HepG2 (cell line): Measurements from ENCODE around the gene ZNF3. TPM values are rescaled to one million over a fixed set of nuclear protein-coding genes. Genes with fewer than 3 reads are reported as not detected.

Experiments used
- EZH2 ChIP-seq: conservative IDR thresholded peaks from 2 replicates; pipeline ENCODE4 v1.6.1; 2012; ENCODE audit warnings: mild to moderate bottlenecking, low read depth, low read length, moderate library complexity
- FOXC1 ChIP-seq: sonication (generic); formaldehyde crosslinking; IDR thresholded peaks from 2 replicates; pipeline ENCODE4 v1.8.0; 2022; ENCODE audit warnings: mild to moderate bottlenecking, missing genetic modification reagents, borderline replicate concordance
- FOXK1 ChIP-seq: sonication (generic); formaldehyde crosslinking; IDR thresholded peaks from 2 replicates; pipeline ENCODE4 v1.4.0; 2020; ENCODE audit warnings: low read depth, missing genetic modification reagents, borderline replicate concordance
- GMEB2 ChIP-seq: IDR thresholded peaks from 2 replicates; pipeline ENCODE4 v1.6.1; 2016; ENCODE audit warnings: missing biosample characterization, missing genetic modification reagents, low read depth
- HDAC1 ChIP-seq: sonication (generic); formaldehyde crosslinking; IDR thresholded peaks from 2 replicates; pipeline ENCODE4 v1.5.1; 2020; ENCODE audit warnings: mild to moderate bottlenecking, missing genetic modification reagents
- HMGA1 ChIP-seq: sonication (generic); formaldehyde crosslinking; conservative IDR thresholded peaks from 2 replicates; pipeline ENCODE4 v1.4.0; 2020; ENCODE audit warnings: missing genetic modification reagents
- IRX3 ChIP-seq: sonication (generic); formaldehyde crosslinking; IDR thresholded peaks from 2 replicates; pipeline ENCODE4 v1.8.1; 2023; ENCODE audit warnings: mild to moderate bottlenecking, low read depth, missing genetic modification reagents, borderline replicate concordance
- MXD3 ChIP-seq: IDR thresholded peaks from 2 replicates; pipeline ENCODE4 v1.6.1; 2016; ENCODE audit warnings: mild to moderate bottlenecking, missing biosample characterization, missing genetic modification reagents
- MXI1 ChIP-seq: IDR thresholded peaks from 3 replicates; pipeline ENCODE4 v1.6.1; 2012; ENCODE audit warnings: low read depth, low read length, inconsistent platforms, borderline replicate concordance
- NFE2 ChIP-seq: sonication (generic); formaldehyde crosslinking; IDR thresholded peaks from 2 replicates; pipeline ENCODE4 v1.4.0; 2020; ENCODE audit warnings: missing genetic modification reagents
- TIGD3 ChIP-seq: sonication (generic); formaldehyde crosslinking; IDR thresholded peaks from 2 replicates; pipeline ENCODE4 v1.5.1; 2020; ENCODE audit warnings: mild to moderate bottlenecking, missing genetic modification reagents, borderline replicate concordance
- YEATS2 ChIP-seq: sonication (generic); formaldehyde crosslinking; IDR thresholded peaks from 2 replicates; pipeline ENCODE4 v1.4.0; 2020; ENCODE audit warnings: missing genetic modification reagents, borderline replicate concordance
- ZBTB33 ChIP-seq: sonication (generic); formaldehyde crosslinking; IDR thresholded peaks from 2 replicates; pipeline ENCODE4 v1.4.0; 2020; ENCODE audit warnings: missing genetic modification reagents
- ZC3H4 ChIP-seq: sonication (generic); formaldehyde crosslinking; IDR thresholded peaks from 2 replicates; pipeline ENCODE4 v1.4.0; 2020; ENCODE audit warnings: missing genetic modification reagents, borderline replicate concordance
- ZNF556 ChIP-seq: sonication (generic); formaldehyde crosslinking; IDR thresholded peaks from 2 replicates; pipeline ENCODE4 v1.4.0; 2020; ENCODE audit warnings: mild to moderate bottlenecking, missing genetic modification reagents, borderline replicate concordance
- ZNF570 ChIP-seq: sonication (generic); formaldehyde crosslinking; IDR thresholded peaks from 2 replicates; pipeline ENCODE4 v1.4.0; 2020; ENCODE audit warnings: mild to moderate bottlenecking, missing genetic modification reagents, borderline replicate concordance
- ZNF670 ChIP-seq: sonication (generic); formaldehyde crosslinking; IDR thresholded peaks from 2 replicates; pipeline ENCODE4 v1.8.0; 2022; ENCODE audit warnings: mild to moderate bottlenecking, missing genetic modification reagents, borderline replicate concordance
- ZNF687 ChIP-seq: sonication (generic); formaldehyde crosslinking; IDR thresholded peaks from 2 replicates; pipeline ENCODE4 v1.5.1; 2020; ENCODE audit warnings: mild to moderate bottlenecking, missing genetic modification reagents, moderate library complexity
- ZNF792 ChIP-seq: IDR thresholded peaks from 2 replicates; pipeline ENCODE4 v1.6.1; 2016
- polyA plus RNA-seq, 8 experiments: library from polyadenylated mRNA; depleted of rRNA in 3 of 8; stranded (reverse) in 7 of 8; unstranded in 1 of 8; fragments of >200 nt; fragmentation: Illumina TruSeq in 4 of 8; extraction: Trizol in 4 of 8; gene quantifications; 2 replicates each; pipeline versions ENCODE4 v1.2.1 to v1.2.3, GENCODE V29; 2011 to 2016; ENCODE audit warnings: low read depth in 4 of 8, missing spikeins in 1 of 8, mixed read lengths in 1 of 8; ENCODE audit not compliant: insufficient read depth in 1 of 8
- total RNA-seq, 5 experiments: library from RNA; depleted of rRNA; stranded (reverse); fragments of >200 nt; fragmentation: Illumina TruSeq; extraction: Trizol; gene quantifications; 2 replicates each; pipeline ENCODE4 v1.2.3, GENCODE V29; 2016; ENCODE audit warnings: low read depth in 1 of 5

Gene ZNF3
- total and polyA plus RNA-seq, 2 of the 13 experiments (the other 11 are each of a cell fraction or from before 2014, with no cell fraction given) = 33.7 to 56.9 TPM

GRCh38 chr7:100119072-100119969 is 37.8 kb upstream of the ZNF3 start, which contains the start of the genes CNPY4 and TAF6 (continued):
- TF ChIP-seq GMEB2 (CRISPR knock-in tag) (no peak), ZNF670 (CRISPR knock-in tag) (peak; percentile 62; the same call in 1 of the 2 replicates), IRX3 (no peak), MXD3 (CRISPR knock-in tag) (peak; percentile 80; the same call in 1 of the 2 replicates), FOXK1 (CRISPR knock-in tag) (no peak), MXI1 (peak; percentile 75; the same call in 1 of the 3 replicates), ZBTB33 (CRISPR knock-in tag) (peak; percentile 32; the same call in 1 of the 2 replicates), ZC3H4 (no peak), ZNF556 (CRISPR knock-in tag) (no peak), ZNF792 (CRISPR knock-in tag) (peak; percentile 61), EZH2 (no peak), ZNF687 (peak; percentile 60), HMGA1 (CRISPR knock-in tag) (no peak), TIGD3 (CRISPR knock-in tag) (no peak), ZNF570 (0 out of 2 replicates have a peak, but pooled peaks have one; percentile 43), NFE2 (CRISPR knock-in tag) (no peak), HDAC1 (CRISPR knock-in tag) (peak; percentile 63), YEATS2 (CRISPR knock-in tag) (peak; percentile 69; the same call in 1 of the 2 replicates), FOXC1 (peak; percentile 62)
